LNCaP clone FGC (cell line): ENCODE data around the gene CPSF7.
"Not testable (repeated sequence)": the region's sequence is repeated elsewhere in the genome, so short reads cannot be mapped to it uniquely, and the experiment has no call there.

Experiments used
- DNase-seq: peaks from one replicate; pipeline ENCODE4 v3.0.0-alpha.2; 2011; ENCODE audit warnings: low read depth
- H3K4me3 ChIP-seq: 2 replicates; pipeline ENCODE4 v1.5.1; 2011; ENCODE audit warnings: mild to moderate bottlenecking, low read depth, low read length, control low read depth
- TF ChIP-seq, protein P1 (sequence below): IDR thresholded peaks from 2 replicates; pipeline ENCODE4 v1.5.1; 2012; ENCODE audit warnings: mild to moderate bottlenecking; ENCODE audit not compliant: control insufficient read depth, insufficient read depth; ENCODE audit errors: extremely low read depth

The CPSF7 gene

DNA sequence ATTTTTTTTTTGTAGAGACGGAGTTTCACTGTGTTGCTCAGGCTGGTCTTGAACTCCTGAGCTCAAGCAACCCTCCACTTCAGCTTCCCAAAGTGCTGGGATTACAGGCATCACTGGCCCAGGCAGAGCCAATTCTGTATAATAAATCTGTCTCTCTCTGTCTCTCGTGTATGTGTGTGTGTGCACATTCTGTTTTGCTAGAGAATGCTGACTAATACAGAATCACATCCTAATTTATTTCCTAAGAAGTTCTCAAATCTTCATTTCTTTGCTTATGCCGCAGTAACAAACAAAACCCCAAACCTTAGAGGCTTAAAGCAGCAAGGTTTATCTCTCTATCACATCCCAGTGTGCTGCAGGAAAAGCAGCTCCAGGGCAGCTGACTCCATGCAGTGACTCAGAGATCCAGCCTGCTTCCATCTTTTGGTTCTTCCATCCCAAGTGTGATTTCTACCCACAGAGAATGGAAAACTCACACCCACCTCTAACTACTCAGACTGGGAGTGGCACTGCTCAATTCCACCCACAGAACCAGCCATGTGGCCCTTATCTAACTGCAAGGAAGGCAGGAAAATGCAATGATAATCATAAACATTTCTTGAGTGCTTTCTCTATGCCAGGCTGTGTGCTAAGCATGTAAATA, 43.7 kb upstream of the CPSF7 start:
- no peak for DNase-seq
- TF ChIP-seq, protein P1, sequence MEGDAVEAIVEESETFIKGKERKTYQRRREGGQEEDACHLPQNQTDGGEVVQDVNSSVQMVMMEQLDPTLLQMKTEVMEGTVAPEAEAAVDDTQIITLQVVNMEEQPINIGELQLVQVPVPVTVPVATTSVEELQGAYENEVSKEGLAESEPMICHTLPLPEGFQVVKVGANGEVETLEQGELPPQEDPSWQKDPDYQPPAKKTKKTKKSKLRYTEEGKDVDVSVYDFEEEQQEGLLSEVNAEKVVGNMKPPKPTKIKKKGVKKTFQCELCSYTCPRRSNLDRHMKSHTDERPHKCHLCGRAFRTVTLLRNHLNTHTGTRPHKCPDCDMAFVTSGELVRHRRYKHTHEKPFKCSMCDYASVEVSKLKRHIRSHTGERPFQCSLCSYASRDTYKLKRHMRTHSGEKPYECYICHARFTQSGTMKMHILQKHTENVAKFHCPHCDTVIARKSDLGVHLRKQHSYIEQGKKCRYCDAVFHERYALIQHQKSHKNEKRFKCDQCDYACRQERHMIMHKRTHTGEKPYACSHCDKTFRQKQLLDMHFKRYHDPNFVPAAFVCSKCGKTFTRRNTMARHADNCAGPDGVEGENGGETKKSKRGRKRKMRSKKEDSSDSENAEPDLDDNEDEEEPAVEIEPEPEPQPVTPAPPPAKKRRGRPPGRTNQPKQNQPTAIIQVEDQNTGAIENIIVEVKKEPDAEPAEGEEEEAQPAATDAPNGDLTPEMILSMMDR, result no peak

GRCh38 chr11:61472868-61473267, 43.1 kb upstream of the CPSF7 start:
- TF ChIP-seq, protein P1, result no peak
- peak; percentile 91 for DNase-seq
- H3K4me3 ChIP-seq, result no peak overlapping the region

More for the DNA sequence above, 43.7 kb upstream of the CPSF7 start:
- no peak overlapping the region for H3K4me3 ChIP-seq

DNA sequence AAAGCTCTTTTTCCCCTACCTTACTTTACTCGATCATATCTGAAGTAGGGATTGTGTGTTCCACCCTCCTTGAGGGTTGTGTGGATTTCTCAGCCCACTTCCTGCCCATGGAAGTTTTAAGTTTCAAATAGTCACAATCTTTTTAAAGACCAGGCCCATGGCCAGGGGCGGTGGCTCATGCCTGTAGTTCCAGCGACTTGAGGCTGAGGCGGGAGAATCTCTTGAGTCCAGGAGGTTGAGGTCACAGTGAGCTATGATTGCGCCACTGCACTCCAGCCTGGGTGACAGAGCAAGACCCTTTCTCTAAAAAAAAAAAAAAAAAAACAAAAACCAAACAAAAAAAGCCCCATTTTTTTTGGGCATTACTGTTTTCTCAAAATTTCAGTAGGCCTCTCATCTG, 42.5 kb upstream of the CPSF7 start:
- no peak overlapping the region for H3K4me3 ChIP-seq
- DNase-seq, result no peak
- TF ChIP-seq, protein P1, result no peak

DNA sequence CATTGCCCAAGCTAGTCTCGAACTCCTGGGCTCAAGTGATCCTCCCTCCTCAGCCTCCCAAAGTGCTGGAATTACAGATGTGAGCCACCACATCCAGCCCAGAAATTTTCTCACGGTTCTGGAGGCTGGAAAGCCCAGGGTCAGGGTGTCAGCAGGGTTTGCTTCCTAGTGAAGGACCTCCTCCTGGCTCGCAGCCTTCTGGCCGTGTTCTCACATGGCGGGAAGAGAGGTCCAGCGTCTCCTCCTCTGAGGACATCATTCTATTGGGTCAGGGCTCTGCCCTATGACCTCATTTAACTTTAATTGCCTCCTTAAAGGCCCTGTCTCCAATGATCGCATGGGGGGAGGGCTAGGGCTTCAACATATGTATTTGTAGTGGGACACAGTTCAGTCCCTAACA, 38.2 kb upstream of the CPSF7 start:
- TF ChIP-seq, protein P1, result no peak
- DNase-seq, result no peak
- H3K4me3 ChIP-seq, result no peak overlapping the region

- not testable (repeated sequence) for H3K4me3 ChIP-seq, DNase-seq
Measured at GRCh38 chr11:61467602-61468001, 37.8 kb upstream of the CPSF7 start.

GRCh38 chr11:61460986-61461385, 31.2 kb upstream of the CPSF7 start:
- TF ChIP-seq, protein P1, result peak; percentile 4; the same call in 1 of the 2 replicates
- no peak overlapping the region for H3K4me3 ChIP-seq
- no peak for DNase-seq

GRCh38 chr11:61460474-61460881, 30.7 kb upstream of the CPSF7 start:
- no peak overlapping the region for H3K4me3 ChIP-seq
- DNase-seq, result peak; percentile 73
- TF ChIP-seq, protein P1, result no peak
